HCT116 (cell line): ENCODE data around the gene ATG4D. TPM values are rescaled to one million over a fixed set of nuclear protein-coding genes. Genes with fewer than 3 reads are reported as not detected.

Experiments
- ATAC-seq: fragments of 200-7000 bp; cut with Tn5 transposase; 2 replicates; pipeline ENCODE4 v1.9.1; 2020; ENCODE audit warnings: mild to moderate bottlenecking, moderate library complexity
- BruUV-seq: library from RNA; stranded (reverse); fragments of 400-500 nt; replicated peaks from 2 replicates; lab custom pipeline; 2021; lab: Mats Ljungman, UMichigan
- CTCF ChIA-PET: fragments of 300-600 bp; sonication (Branson Sonifier 250); formaldehyde crosslinking; loops from one replicate; lab custom pipeline; 2021; ENCODE audit warnings: antibody characterized with exemption; lab: Charles Lee
- POLR2A ChIA-PET: fragments of 300-600, 350-600 bp; sonication (Branson Sonifier 250); formaldehyde crosslinking; loops from one replicate; lab custom pipeline; 2021; ENCODE audit warnings: antibody characterized with exemption; lab: Charles Lee
- RAD21 ChIA-PET, 2 experiments: fragments of 300-600 bp; sonication (Branson Sonifier 250); formaldehyde crosslinking; loops; one replicate each; lab custom pipeline; 2023; ENCODE audit warnings: low total read pairs in 2 of 2; ENCODE audit not compliant: uncharacterized antibody in 2 of 2, unreplicated experiment in 2 of 2, low non-redundant PET in 1 of 2; lab: Charles Lee
- DNase-seq: peaks from one replicate; pipeline ENCODE4 v3.0.0-alpha.2; 2010; ENCODE audit warnings: low read depth, low spot score
- H2AFZ ChIP-seq: fragments of 200-600 bp; shearing (Covaris generic), sonication (generic); 2 replicates; pipeline ENCODE4 v1.6.1; 2017; ENCODE audit warnings: low read depth, mixed run types, mixed read lengths, antibody characterized with exemption, low read length; ENCODE audit not compliant: poor library complexity, severe bottlenecking
- H3K27ac ChIP-seq: 2 replicates; pipeline ENCODE4 v1.5.1; 2012; ENCODE audit warnings: low read depth, low read length
- H3K27me3 ChIP-seq: fragments of 200-600 bp; sonication (generic); 2 replicates; pipeline ENCODE4 v1.6.1; 2016; ENCODE audit warnings: mixed run types, low read length, mixed read lengths; ENCODE audit not compliant: insufficient read depth
- H3K36me3 ChIP-seq, 2 experiments: fragments of 200-500 bp in 1 of 2; fragments of 200-600 bp in 1 of 2; sonication (Bioruptor generic) in 1 of 2; sonication (generic) in 1 of 2; 2 replicates each; pipeline versions ENCODE4 v1.5.1 to v1.6.1; 2014 to 2016; ENCODE audit warnings: low read length in 2 of 2, inconsistent platforms in 1 of 2, mixed read lengths in 1 of 2, mixed run types in 1 of 2; ENCODE audit not compliant: insufficient read depth in 2 of 2, control insufficient read depth in 1 of 2
- H3K4me1 ChIP-seq, 2 experiments: fragments of 200-600 bp in 1 of 2; sonication (generic) in 1 of 2; 2 replicates each; pipeline versions ENCODE4 v1.5.1 to v1.6.1; 2012 to 2017; ENCODE audit warnings: low read length in 2 of 2, inconsistent platforms in 1 of 2, mild to moderate bottlenecking in 1 of 2, mixed read lengths in 1 of 2, mixed run types in 1 of 2, moderate library complexity in 1 of 2; ENCODE audit not compliant: insufficient read depth in 2 of 2, control insufficient read depth in 1 of 2
- H3K4me2 ChIP-seq: fragments of 200-600 bp; sonication (generic); 2 replicates; pipeline ENCODE4 v1.6.1; 2017; ENCODE audit warnings: mixed run types, low read length, mixed read lengths
- H3K4me3 ChIP-seq, 2 experiments: fragments of 200-600 bp in 1 of 2; sonication (generic) in 1 of 2; replicated peaks in 1 of 2; 2 replicates each; pipeline ENCODE4 v1.5.1; 2011 to 2016; ENCODE audit warnings: low read length in 2 of 2, control low read depth in 1 of 2, low read depth in 1 of 2, mild to moderate bottlenecking in 1 of 2, mixed read lengths in 1 of 2, mixed run types in 1 of 2
- H3K79me2 ChIP-seq: fragments of 200-600 bp; sonication (generic); 2 replicates; pipeline ENCODE4 v1.6.1; 2017; ENCODE audit warnings: mild to moderate bottlenecking, mixed run types, low read length, moderate library complexity, mixed read lengths; ENCODE audit not compliant: insufficient read depth
- H3K9ac ChIP-seq: fragments of 200-600 bp; sonication (generic); 2 replicates; pipeline ENCODE4 v1.6.1; 2016; ENCODE audit warnings: low read length, mixed read lengths
- H3K9me2 ChIP-seq: fragments of 200-600 bp; sonication (generic), shearing (Covaris generic); 2 replicates; pipeline ENCODE4 v1.6.1; 2017; ENCODE audit warnings: mixed run types, mild to moderate bottlenecking, moderate library complexity; ENCODE audit not compliant: insufficient read depth
- H3K9me3 ChIP-seq, 2 experiments: fragments of 200-500 bp in 1 of 2; fragments of 200-600 bp in 1 of 2; sonication (Bioruptor generic) in 1 of 2; sonication (generic) in 1 of 2; 2 replicates each; pipeline ENCODE4 v1.6.1; 2014 to 2017; ENCODE audit warnings: low read length in 2 of 2, mixed read lengths in 2 of 2, inconsistent platforms in 1 of 2, low read depth in 1 of 2, mild to moderate bottlenecking in 1 of 2, mixed run types in 1 of 2, moderate library complexity in 1 of 2; ENCODE audit not compliant: control insufficient read depth in 1 of 2, insufficient read depth in 1 of 2
- H4K20me1 ChIP-seq: fragments of 200-600 bp; sonication (generic), shearing (Covaris generic); 2 replicates; pipeline ENCODE4 v1.6.1; 2017; ENCODE audit warnings: mixed run types, mild to moderate bottlenecking, moderate library complexity; ENCODE audit not compliant: insufficient read depth
- CBX3 ChIP-seq: IDR thresholded peaks from 2 replicates; pipeline ENCODE4 v1.6.1; 2012; ENCODE audit warnings: low read depth
- CEBPB ChIP-seq: IDR thresholded peaks from 2 replicates; pipeline ENCODE4 v1.6.1; 2012; ENCODE audit warnings: low read depth
- ELF1 ChIP-seq: IDR thresholded peaks from 2 replicates; pipeline ENCODE4 v1.6.1; 2012; ENCODE audit warnings: low read depth, borderline replicate concordance
- JUND ChIP-seq: IDR thresholded peaks from 2 replicates; pipeline ENCODE4 v1.6.1; 2012
- POLR2AphosphoS5 ChIP-seq: IDR thresholded peaks from 2 replicates; pipeline ENCODE4 v1.6.1; 2011; ENCODE audit warnings: mild to moderate bottlenecking, low read depth, low read length, moderate library complexity
- RAD21 ChIP-seq: IDR thresholded peaks from 2 replicates; pipeline ENCODE4 v1.6.1; 2012; ENCODE audit warnings: low read depth, mild to moderate bottlenecking
- SIN3A ChIP-seq: IDR thresholded peaks from 2 replicates; pipeline ENCODE4 v1.6.1; 2012; ENCODE audit warnings: low read depth
- SP1 ChIP-seq: IDR thresholded peaks from 2 replicates; pipeline ENCODE4 v1.6.1; 2012; ENCODE audit warnings: low read depth
- TCF7L2 ChIP-seq: IDR thresholded peaks from 2 replicates; pipeline ENCODE4 v1.7.0; 2011; ENCODE audit warnings: borderline replicate concordance, inconsistent platforms; ENCODE audit not compliant: insufficient read depth, insufficient read length; ENCODE audit errors: extremely low read depth
- YY1 ChIP-seq: IDR thresholded peaks from 2 replicates; pipeline ENCODE4 v1.6.1; 2011; ENCODE audit warnings: low read length, low read depth, moderate library complexity, mild to moderate bottlenecking; ENCODE audit not compliant: insufficient replicate concordance; ENCODE audit errors: extremely low read depth
- ZFX ChIP-seq: fragments of 450-650 bp; IDR thresholded peaks from 2 replicates; pipeline ENCODE4 v1.6.1; 2017
- intact Hi-C: fragments of 100-400 bp; cut with micrococcal nuclease; formaldehyde crosslinking; loops from 2 replicates; pipeline ENCODE4 v1.10.0; 2022
- total RNA-seq: library from RNA; stranded (reverse); gene quantifications from one replicate; pipeline ENCODE4 v1.2.1, GENCODE V29; 2021; ENCODE audit not compliant: unreplicated experiment
- TF ChIP-seq, protein P1 (sequence below), 3 experiments: fragments of 200-600 bp in 1 of 3; sonication (generic) in 1 of 3; IDR thresholded peaks in 2 of 3; conservative IDR thresholded peaks in 1 of 3; 2 replicates each; pipeline ENCODE4 v1.5.1; 2012 to 2017; ENCODE audit warnings: low read depth in 2 of 3, low read length in 2 of 3, antibody characterized with exemption in 1 of 3, borderline replicate concordance in 1 of 3, control low read depth in 1 of 3, mild to moderate bottlenecking in 1 of 3, mixed read lengths in 1 of 3, mixed run types in 1 of 3, moderate library complexity in 1 of 3; ENCODE audit not compliant: insufficient read depth in 1 of 3
- TF ChIP-seq, protein P2 (sequence below): IDR thresholded peaks from 2 replicates; pipeline ENCODE4 v1.6.1; 2012
- TF ChIP-seq, protein P3 (sequence below): IDR thresholded peaks from 2 replicates; pipeline ENCODE4 v1.6.1; 2012
- TF ChIP-seq, protein P4 (sequence below): IDR thresholded peaks from 2 replicates; pipeline ENCODE4 v1.6.1; 2011; ENCODE audit warnings: mild to moderate bottlenecking, low read length, moderate library complexity; ENCODE audit not compliant: insufficient replicate concordance; ENCODE audit errors: extremely low read depth

ATG4D gene
- total RNA-seq, 1 experiment from 2014 or later: 45.4 TPM

DNA sequence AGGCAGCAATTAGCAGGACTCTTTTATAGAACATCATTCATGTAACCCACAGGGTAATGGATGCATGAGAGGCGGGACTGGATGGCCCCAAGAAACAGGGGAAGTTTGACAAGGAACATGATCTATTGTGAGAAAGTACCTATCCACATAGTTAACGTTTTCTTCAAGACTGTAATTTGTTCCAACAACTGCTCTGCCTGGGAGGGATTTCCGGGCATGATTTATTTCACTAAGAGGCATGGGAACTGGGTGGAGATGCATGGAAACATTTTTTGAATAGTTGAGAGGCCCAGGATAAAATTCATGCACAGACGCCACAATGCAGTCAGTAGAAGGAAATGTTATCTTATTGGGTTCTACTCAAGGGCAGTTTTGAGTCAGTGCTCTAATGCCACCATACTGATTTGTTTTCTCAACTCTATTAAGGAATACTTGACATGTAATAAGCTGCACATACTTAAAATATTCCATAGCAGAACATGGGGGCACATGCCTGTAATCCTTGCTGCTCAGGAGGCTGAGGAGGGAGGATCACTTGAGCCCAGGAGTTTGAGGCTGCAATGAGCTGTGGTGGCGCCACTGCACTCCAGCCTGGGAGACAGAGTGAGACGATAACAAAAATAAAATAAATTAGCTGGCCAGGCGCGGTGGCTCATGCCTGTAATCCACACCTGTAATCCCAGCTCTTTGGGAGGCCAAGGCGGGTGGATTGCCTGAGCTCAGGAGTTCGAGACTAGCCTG, 9.9 kb upstream of the ATG4D start:
- Histone ChIP-seq H3K9ac (no peak overlapping the region), H3K9me2 (no peaks in the 10 kb centered on the region), H3K4me3 (no peak overlapping the region), H3K36me3 (no peaks in the 10 kb centered on the region), H3K4me2 (no peak overlapping the region), H3K27me3 (no peaks in the 10 kb centered on the region), H3K4me1 (no peaks in the 10 kb centered on the region), H2AFZ (no peak overlapping the region), H3K9me3 (no peaks in the 10 kb centered on the region; a peak in 1 of 4 replicates), H4K20me1 (no peaks in the 10 kb centered on the region), H3K27ac (no peak overlapping the region), H3K79me2 (no peaks in the 10 kb centered on the region)
- BruUV-seq: no TSS peak
- DNase-seq: no peak
- ChIA-PET CTCF (no interaction called here), RAD21 (no interaction called here), POLR2A (no interaction called here)
- intact Hi-C loops: no loop called here
- no peak for ATAC-seq
- TF ChIP-seq SP1: no peak
- no peak for TF ChIP-seq RAD21
- no peak for TF ChIP-seq ZFX
- TF ChIP-seq JUND: no peak
- TF ChIP-seq, protein P1, sequence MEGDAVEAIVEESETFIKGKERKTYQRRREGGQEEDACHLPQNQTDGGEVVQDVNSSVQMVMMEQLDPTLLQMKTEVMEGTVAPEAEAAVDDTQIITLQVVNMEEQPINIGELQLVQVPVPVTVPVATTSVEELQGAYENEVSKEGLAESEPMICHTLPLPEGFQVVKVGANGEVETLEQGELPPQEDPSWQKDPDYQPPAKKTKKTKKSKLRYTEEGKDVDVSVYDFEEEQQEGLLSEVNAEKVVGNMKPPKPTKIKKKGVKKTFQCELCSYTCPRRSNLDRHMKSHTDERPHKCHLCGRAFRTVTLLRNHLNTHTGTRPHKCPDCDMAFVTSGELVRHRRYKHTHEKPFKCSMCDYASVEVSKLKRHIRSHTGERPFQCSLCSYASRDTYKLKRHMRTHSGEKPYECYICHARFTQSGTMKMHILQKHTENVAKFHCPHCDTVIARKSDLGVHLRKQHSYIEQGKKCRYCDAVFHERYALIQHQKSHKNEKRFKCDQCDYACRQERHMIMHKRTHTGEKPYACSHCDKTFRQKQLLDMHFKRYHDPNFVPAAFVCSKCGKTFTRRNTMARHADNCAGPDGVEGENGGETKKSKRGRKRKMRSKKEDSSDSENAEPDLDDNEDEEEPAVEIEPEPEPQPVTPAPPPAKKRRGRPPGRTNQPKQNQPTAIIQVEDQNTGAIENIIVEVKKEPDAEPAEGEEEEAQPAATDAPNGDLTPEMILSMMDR (IDR thresholded peaks at IDR 0.05 in 2 of 3, conservative IDR thresholded peaks at IDR 0.05 in 1 of 3; ENCODE audit: borderline replicate concordance in 1 of 3, insufficient read depth in 1 of 3, low read depth in 2 of 3, low read length in 2 of 3): no peak
- TF ChIP-seq, protein P2, sequence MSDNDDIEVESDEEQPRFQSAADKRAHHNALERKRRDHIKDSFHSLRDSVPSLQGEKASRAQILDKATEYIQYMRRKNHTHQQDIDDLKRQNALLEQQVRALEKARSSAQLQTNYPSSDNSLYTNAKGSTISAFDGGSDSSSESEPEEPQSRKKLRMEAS: no peak
- TF ChIP-seq POLR2AphosphoS5: no peak
- no peak for TF ChIP-seq CEBPB
- TF ChIP-seq, protein P3, sequence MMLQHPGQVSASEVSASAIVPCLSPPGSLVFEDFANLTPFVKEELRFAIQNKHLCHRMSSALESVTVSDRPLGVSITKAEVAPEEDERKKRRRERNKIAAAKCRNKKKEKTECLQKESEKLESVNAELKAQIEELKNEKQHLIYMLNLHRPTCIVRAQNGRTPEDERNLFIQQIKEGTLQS: no peak
- TF ChIP-seq, protein P4, sequence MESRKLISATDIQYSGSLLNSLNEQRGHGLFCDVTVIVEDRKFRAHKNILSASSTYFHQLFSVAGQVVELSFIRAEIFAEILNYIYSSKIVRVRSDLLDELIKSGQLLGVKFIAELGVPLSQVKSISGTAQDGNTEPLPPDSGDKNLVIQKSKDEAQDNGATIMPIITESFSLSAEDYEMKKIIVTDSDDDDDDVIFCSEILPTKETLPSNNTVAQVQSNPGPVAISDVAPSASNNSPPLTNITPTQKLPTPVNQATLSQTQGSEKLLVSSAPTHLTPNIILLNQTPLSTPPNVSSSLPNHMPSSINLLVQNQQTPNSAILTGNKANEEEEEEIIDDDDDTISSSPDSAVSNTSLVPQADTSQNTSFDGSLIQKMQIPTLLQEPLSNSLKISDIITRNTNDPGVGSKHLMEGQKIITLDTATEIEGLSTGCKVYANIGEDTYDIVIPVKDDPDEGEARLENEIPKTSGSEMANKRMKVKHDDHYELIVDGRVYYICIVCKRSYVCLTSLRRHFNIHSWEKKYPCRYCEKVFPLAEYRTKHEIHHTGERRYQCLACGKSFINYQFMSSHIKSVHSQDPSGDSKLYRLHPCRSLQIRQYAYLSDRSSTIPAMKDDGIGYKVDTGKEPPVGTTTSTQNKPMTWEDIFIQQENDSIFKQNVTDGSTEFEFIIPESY: no peak
- no peak for TF ChIP-seq TCF7L2
- TF ChIP-seq YY1: no peak
- TF ChIP-seq CBX3: no peak
- no peak for TF ChIP-seq SIN3A
- no peak for TF ChIP-seq ELF1
